UCSD-AML1 (cell line): ENCODE data around the gene KCNG2.

Source experiments
- DNase-seq: peaks from one replicate; lab custom pipeline; 2025; ENCODE audit not compliant: unreplicated experiment; lab: John Stamatoyannopoulos, UW

The KCNG2 gene

GRCh38 chr18:79878741-79879378 lies 81.1 kb downstream of the KCNG2 start:
- no peak for DNase-seq

DNA sequence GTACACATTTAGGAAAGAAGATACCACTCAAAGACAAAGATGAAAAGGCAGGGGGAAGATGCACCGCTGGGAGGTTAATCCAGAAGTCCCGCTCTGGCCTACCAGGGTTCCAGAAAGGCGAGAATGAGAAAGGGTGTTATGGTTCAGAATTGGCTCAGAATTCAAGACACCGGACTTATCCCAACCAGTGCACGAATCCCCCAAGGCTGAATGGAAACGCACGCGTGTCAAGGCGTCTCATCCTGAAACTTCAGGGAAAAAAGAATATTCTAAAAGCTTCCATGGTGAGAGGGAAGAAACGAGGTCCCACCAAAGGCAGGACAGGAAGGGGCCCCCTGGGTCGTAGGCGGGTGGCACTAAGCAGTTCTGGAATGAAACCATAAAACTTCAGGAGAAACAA lies 81.8 kb downstream of the KCNG2 start:
- DNase-seq, result no peak

DNA sequence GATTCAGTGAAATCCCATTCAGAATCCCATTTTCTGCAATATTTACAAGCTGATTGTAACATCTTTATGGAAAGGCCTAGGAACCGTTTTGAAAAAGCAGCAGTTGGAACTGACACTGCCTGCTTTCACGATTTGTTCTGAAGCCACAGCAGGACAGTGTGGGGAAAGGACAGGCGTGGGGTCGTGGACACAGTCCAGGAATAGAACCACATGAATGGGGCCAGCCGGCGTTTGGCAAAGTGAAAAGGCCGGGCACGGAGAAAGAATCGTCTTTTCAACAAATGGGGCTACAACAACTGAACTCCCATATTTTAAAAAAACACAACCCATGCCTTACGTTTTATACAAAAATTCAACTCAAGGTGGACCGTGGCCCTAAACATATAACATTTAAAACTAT lies 84.0 kb downstream of the KCNG2 start:
- no peak for DNase-seq

DNA sequence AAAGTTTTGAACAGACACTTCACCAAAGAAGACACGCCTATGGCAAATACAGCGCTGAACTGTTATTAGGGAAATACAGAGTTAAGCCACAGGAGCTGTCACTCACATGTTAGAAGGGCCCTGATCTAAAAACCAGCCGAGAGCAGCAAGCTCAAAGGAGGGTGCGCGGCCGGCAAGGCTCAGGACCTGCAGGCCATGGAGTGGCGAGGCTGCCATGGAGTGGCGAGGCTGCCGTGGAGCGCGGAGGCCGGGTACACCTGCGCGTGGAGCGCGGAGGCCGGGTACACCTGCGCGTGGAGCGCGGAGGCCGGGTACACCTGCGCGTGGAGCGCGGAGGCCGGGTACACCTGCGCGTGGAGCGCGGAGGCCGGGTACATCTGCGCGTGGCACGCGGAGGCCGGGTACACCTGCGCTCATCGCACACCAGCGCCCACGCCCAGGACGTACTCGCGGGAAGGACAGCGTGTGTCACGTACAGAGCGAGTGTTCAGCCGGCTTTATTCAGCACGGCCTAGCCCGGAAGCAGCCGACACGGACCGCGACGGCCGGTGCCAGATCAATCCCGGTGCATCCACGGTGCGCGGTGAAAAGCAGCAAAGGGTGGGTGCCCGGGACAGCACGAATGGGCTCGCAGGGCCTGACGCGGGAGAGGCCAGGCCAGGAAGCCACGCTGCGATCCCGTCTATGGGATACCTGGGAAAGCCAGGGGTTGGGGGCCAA lies 84.9 kb downstream of the KCNG2 start:
- DNase-seq, result no peak

DNA sequence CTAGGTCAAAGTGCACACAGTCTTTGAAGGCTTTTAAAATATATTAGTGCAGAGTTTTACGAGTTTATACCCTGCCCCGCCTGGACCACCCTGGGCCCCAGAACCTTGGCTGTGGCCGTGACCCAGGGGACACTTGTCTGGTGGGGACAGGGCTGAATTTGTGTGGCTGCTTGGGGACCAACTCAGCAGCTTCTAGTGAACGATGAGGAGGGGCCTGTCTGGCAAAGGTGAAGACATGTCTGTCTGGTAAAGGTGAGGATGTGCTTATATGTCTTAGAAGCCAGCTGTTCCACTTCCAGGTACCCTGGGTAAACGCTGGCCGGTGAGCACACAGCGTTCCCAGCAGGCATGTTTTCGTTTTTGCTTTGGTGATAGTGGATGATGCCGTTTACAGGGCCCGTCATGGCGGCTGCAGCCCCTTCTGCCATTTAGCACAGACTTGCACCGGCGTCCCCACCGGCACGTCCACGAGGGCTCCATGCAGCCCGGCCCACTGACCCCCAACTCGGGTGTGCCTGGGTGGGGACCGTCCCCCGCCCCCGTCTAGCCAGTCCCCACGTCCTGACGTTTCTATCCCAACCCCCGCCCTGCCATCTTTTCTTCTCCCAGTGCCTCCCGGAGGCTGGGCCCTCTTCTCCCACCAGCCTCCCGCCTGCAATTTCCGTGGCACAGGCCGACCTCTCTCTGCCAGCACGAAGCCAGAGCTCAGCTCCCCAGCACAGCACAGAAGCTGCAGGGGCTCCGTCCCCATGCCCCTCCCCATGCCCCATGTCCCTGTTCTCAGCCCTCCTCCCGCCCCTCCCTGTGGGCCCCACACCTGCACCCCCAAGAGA lies 85.9 kb downstream of the KCNG2 start:
- DNase-seq, result no peak

GRCh38 chr18:79884294-79884962 lies 86.7 kb downstream of the KCNG2 start:
- no peak for DNase-seq

GRCh38 chr18:79884963-79885728 lies 87.4 kb downstream of the KCNG2 start:
- DNase-seq, result no peak

GRCh38 chr18:79887181-79888000 lies 89.7 kb downstream of the KCNG2 start:
- no peak for DNase-seq

DNA sequence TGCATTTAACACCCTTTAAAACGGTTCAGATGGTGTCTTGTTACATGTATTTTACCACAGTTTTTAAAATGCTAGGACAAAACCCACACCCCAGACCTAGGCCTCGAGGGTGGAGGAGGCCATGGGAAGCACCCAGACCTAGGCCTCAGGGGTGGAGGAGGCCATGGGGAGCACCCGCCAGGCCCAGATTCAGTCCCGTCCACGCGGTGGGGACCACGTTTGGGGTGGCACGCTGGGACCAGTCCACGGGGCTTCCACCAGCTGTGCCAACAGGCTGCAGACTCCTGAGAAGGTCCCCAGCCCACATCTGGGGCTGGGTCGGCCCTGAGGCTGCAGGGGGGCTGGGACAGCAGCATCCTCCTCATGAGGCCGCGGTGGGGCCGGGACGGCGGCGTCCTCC lies 90.3 kb downstream of the KCNG2 start:
- no peak for DNase-seq

- no peak for DNase-seq
These were observed 91.8 kb downstream of the KCNG2 start for GRCh38 chr18:79889569-79889968.

GRCh38 chr18:79890674-79891073 lies 92.9 kb downstream of the KCNG2 start:
- no peak for DNase-seq

DNA sequence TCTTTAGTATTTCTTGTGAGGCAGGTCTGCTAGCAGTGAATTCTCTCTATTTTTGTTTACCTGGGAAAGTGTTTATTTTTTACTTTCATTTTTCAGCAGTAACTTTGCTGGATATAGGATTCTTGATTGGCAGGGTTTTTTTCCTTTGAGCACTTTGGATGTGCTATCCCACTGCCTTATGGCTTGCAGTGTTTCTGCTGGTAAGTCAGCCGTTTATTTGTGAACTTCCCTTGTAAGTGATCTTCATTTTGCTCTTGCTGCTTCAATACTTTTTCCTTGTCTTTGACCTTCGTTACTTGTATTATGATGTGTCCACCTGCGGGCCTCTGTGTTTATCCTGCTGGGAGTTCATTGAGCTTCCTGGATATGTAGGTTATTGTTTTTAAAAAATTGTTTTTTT lies 99.0 kb downstream of the KCNG2 start:
- no peak for DNase-seq

DNA sequence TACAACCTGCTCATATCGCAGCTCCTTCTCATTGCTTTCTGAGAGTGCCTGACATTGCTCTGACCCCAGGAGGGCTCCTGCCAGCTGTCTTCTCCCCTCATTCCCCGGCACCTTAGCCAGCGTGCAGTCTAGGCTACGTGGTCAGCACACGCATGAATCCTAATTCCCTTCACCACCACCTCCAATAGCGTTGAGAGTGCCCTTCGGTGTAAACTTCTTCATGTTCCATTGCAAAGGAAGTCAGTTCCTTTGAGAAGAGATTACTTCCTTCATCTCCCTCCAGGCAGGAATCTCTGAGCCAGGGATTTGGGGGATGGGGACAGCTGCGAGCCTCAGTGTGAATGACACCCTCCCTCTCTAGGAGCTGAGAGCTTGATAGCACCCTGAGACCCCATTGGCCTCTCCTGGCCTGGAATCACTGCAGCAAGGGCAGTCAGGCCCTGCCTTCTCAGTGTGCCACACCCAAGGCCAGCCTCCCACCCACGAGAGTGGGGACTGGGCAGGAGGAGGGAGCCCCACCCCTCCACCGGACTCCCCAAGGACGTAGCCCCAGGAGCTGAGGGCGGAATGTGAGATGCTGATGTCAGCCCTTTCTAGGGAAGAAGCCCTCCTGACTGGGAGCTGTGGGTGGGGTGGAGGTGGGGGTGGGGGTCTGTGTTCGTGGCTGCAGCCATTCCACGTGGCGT lies 100.3 kb downstream of the KCNG2 start:
- DNase-seq, result no peak

DNA sequence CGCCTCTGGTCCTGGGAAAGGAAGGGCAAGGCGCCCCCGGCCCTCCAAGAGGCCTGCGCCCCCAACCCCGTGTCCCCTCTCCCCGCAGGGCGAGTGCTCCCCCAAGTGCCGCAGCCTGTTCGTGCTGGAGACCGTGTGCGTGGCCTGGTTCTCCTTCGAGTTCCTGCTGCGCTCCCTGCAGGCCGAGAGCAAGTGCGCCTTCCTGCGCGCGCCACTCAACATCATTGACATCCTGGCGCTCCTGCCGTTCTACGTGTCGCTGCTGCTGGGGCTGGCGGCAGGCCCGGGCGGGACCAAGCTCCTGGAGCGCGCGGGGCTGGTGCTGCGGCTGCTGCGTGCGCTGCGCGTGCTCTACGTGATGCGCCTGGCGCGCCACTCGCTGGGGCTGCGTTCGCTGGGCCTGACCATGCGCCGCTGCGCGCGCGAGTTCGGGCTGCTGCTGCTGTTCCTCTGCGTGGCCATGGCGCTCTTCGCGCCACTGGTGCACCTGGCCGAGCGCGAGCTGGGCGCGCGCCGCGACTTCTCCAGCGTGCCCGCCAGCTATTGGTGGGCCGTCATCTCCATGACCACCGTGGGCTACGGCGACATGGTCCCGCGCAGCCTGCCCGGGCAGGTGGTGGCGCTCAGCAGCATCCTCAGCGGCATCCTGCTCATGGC lies 101.3 kb downstream of the KCNG2 start:
- DNase-seq, result no peak

- no peak for DNase-seq
These were observed 102.1 kb downstream of the KCNG2 start for GRCh38 chr18:79899609-79900445.

DNA sequence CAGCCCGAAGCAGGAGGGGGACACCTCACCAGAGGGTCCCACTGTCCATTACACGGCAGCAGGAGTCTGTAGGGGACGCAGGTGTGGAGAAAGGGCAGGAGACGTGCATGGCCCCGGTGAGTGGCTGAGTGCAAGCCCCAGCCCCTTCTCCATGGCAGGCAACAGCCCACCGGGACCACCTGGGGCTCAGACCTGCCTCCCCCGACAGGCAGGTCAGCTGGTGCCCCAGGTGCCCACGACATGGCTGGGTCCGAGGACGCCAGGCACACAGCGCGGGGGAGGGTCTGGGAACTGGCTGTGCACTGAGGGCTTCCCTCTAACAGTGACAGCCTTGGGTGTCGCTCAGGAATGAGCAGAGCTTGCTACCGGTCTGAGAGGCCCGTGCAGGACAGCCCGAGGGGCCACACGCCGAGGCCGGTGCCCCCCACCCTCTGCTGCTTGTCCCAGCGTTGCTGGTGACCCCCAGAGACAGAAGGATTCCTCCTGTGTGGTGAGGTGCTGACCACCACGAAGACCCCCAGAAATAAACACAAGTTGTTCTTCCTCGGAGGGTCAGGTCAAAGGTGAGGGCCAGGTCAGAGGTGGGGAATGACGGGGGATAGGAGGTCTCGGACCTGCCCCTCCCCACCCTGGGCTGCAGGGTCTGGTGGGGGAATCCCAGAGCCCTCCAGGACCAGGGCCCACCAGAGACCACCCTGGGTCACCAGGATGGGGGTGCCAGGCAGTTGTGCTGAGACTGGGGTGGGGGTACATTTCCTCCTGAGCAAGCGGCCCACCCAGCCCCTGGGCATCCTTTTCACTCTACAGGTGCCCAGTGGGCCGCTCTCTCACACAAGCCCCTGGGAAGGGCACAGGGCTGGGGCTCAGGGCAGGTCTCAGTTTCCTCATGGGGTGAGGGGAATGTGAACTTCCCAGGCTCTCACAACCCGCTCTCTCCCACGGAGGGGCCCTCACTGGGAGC lies 103.2 kb downstream of the KCNG2 start:
- DNase-seq, result no peak

DNA sequence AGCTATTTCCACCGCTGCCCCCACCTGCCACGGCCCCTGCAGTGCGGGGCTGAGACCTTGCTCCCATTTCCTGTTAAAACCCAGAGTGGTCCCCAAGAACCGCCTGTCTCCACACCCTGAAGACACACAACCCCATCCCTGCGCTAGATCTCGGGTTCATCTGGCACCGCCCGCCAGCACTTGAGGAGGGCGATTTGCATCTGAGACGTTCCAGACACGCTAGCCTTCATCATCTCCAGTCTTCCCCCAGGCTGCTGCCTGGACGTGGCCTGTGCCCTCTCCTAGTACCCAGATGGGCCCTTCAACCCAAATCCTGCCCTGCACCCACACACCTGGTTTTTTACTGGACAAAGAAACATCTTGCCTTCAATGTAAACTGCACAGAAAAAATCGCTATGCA lies 103.9 kb downstream of the KCNG2 start:
- DNase-seq, result no peak
